Inflammatory macrophage treated with lipopolysaccharide for 4 hours (primary cell): ENCODE results near the gene LRP1.
A peak's percentile ranks its signal among the peaks of the same experiment; 100 is the strongest.

Experiments used
- DNase-seq: peaks from one replicate; pipeline ENCODE4 v3.0.0-alpha.2; 2020

LRP1 gene

GRCh38 chr12:57094208-57095160 lies 33.8 kb upstream of the LRP1 start:
- DNase-seq, result no peak

GRCh38 chr12:57095440-57095839 lies 32.8 kb upstream of the LRP1 start:
- DNase-seq, result no peak

DNA sequence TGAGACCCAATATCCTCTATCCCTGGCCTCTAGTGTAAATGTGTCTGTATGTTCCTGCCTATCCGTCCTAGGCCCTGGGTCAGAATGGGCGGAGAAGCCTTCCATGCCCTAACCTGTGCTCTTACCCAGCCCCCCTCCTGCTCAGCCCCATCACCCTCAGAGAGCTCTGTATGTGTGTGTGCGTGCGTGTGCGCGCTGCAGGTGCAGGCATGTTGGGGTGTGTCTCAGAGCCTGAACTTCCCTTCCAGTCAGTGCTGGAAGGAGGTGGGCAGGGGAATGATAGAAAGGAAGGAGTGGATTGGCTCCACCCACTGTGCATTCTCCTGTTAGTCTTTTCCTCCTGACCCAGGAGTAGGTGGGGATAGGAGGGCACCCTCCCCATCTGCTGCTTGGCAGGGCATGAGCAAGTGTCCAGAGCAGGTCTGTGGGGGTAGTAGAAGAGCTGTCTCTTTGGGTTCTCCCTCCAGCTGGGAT lies 32.1 kb upstream of the LRP1 start:
- no peak for DNase-seq

GRCh38 chr12:57096748-57097553 lies 31.3 kb upstream of the LRP1 start:
- no peak for DNase-seq

DNA sequence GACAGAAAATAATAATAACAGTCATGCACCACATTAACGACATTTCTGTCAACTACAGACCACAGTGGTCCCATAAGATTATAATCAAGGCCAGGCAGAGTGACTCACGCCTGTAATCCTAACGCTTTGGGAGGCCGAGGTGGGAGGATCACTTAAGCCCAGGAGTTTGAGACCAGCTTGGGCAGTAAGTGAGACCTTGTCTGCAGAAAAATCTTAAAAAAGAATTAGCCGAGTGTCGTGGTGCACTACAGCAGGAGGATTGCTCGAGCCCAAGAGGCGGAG lies 30.8 kb upstream of the LRP1 start:
- no peak for DNase-seq

DNA sequence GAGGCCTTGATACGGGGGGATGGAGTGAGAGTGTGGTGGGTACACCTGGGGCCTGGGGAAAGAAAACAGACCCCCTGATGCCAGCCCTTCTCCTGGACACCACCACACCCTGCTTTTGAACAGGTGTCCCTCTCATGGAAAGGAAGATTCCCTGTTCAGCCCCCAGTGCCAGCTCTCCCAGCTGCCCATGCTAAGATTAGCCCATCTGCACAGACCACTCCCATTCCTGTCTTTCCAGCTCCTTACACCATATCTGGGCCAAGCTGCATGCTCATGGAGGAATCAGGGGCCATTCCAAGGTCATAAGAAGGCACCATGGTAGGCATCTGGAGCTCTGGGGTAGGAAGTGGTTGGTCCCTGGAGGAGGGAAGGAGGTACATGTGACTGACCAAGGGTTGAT lies 29.7 kb upstream of the LRP1 start:
- DNase-seq, result no peak

GRCh38 chr12:57099047-57099714 lies 29.1 kb upstream of the LRP1 start:
- DNase-seq, result peak; percentile 73

GRCh38 chr12:57099766-57100165 lies 28.5 kb upstream of the LRP1 start:
- DNase-seq, result no peak

- DNase-seq, result no peak
Measured at GRCh38 chr12:57101892-57102695, 26.2 kb upstream of the LRP1 start.

GRCh38 chr12:57103856-57104255 lies 24.4 kb upstream of the LRP1 start:
- no peak for DNase-seq

DNA sequence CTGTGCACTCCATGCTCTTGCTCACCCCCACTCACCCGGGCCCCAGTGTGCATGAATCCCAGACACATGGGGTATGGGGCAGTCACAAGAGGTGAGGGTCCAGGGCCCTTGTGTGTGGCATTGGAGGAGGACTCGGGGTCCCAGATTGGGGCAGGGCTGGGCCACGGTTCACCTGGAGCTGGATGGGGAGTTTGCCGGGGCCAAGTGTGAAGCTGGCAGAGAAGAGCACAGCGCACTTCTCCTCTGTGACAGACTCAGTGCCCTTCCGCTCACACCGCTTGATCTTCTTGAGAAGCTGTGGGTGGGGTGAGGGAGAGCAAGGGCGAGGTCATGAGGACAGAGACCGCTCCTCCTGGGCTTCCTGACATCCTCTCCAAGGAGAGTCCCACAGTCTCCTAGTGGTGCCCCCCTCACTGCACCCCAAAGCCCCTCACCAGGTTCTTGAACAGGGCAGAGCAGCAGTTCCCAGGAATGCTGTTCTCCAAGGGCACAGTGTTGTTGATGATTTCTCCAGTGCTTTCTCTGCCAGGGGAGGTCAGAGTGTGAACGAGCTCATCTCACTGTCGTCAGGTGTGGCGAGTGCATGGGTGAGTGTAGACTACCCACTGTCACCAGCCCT lies 23.9 kb upstream of the LRP1 start:
- no peak for DNase-seq

DNA sequence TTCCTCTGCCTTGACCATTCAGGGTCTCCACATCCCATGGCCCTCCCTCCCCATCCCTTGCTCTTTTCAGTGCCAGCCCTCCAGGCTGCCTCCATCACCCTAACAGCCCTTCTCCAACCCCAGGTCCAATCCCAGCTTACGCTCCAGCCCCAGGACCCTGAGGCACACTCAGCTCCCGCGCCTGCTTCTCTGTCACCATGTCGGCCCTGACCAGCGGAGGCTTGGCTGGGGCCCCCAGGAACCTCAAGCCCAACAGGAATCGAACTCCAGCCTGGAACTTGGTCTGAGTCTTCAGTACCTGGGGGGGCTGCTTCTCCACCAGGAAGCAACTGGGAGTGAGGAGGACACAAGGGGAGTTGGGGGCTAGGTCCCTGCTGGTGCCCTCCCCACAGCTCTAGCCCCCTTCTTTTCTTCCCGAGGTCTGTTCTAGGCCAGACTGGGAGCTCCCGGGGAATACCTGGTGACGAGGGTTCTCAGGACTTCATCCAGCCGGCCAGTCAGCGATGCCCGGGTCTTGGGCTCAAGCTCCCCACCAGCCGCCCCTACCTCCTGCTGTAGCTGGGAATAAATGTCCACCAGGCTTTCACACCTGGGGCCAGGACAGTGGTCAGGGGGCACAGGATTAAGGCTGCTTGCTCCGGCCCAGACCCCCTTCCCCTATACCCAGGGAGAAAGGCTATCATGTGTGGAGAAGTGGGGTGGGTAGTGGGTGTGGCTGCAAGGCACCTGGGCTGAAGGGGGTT lies 23.1 kb upstream of the LRP1 start:
- no peak for DNase-seq

DNA sequence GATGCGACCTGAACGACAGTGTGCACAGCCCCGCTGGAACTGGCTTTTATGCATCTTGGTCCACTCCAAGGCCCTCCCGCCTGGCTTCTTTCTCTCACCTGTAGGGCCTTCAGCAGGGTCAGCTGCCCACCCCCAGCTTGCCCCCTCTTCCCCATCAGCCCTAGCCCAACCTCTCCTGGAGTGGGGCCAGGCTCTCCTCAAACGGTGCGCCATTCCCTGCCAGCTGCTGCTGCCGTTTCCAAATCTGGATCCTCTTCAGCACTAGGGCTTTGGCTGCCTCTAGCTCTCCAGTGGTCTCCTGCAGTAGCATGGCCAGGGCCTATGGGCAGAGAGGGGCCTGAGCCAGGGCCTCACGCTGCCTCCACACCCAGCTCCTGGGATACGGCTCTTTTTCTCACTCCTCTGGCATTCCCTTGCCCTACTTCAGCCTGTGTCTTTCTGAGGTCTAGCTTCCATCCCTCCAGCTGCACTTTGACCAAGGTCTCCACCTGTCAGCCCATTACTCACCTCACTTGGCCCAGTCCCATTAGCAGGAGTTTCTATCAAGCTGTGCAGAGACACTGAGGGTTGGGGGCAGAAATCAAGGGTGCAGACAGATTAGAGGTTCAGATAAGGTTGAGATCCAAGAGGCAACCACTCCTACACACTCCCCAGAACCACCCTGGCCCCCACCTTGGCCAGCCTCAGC lies 22.1 kb upstream of the LRP1 start:
- no peak for DNase-seq

DNA sequence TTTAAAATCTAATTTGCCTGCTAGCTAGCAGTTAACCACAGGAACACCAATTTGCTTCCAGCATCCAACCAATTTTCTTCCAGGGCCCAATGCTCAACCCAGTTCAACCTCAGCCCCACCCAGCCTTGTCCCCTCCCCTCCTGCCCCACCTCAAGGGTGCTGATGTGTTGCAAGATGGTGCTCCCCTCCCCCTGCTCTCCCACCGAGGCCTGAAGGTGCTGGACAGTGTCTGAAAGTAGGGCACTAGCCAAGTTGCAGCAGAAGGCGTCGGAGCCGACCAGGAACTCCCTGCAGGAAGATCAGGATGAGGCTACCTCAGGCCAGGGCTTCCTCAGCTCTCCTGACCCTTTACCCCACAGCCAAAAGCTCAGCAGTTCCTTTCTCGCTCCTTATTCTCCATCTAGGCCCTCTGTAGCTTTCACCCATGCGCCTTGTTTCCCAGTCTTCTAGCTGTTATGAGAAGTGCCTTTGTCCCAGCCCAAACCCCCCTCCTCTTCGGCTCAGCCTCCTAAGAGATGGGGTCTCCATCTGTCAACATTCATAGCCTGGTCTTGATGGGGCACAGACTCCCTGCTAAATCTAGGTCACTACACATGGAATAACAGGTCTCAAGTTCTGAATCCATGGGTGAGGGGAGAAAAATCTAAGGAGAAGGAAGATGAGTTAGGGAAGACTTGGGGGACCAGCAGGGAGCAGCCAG lies 20.7 kb upstream of the LRP1 start:
- no peak for DNase-seq

- no peak for DNase-seq
Measured at GRCh38 chr12:57109207-57110103, 18.8 kb upstream of the LRP1 start.

- peak; percentile 82 for DNase-seq
Measured at GRCh38 chr12:57110104-57111030, 17.9 kb upstream of the LRP1 start.

DNA sequence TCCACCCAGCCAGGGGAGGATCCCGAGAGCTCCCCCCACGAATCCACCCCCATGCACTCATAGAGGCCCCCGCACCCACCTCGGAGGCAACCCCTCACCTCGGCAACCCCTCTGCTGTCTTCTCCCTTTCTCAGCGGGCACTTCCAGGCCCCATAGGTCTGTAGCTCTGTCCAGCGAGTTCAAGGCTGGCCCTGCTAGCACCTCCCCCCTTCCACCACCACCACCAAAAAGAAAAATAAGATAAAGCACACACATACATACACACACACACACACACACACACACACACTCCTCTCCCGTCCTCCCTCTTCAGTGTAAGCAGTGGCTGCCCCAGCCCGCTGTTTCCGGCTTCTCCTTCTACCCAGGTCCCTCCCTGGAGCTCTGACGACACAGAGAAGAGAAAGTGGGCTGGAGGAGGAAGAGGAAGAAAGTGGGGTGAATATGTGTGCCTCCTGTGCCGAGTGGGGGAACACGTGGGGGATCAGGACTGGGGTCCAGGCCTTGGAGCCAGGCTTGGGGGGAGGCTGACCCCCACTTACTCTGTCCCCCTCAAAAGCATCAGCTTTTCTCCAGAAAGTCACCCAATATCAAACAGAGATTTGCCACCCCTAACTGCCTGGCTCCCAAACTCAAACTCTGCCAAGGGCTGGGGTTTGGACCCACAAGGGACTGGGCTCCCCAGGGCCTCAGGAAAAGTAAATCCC lies 17.1 kb upstream of the LRP1 start, which contains the start of gene STAT6:
STAT6 (minus strand) TSS at position 332 of the 704 bp plus-strand sequence. CDS start 3,084 bp downstream, outside the sequence.
- DNase-seq, result peak; percentile 94
